NCI-H2029 treated with DMSO at 0.1 percent for 48 hours (cell line): ENCODE data around the gene IMPDH1.

Experiments
- DNase-seq: peaks from one replicate; lab custom pipeline; 2025; lab: John Stamatoyannopoulos, UW

The IMPDH1 gene

DNA sequence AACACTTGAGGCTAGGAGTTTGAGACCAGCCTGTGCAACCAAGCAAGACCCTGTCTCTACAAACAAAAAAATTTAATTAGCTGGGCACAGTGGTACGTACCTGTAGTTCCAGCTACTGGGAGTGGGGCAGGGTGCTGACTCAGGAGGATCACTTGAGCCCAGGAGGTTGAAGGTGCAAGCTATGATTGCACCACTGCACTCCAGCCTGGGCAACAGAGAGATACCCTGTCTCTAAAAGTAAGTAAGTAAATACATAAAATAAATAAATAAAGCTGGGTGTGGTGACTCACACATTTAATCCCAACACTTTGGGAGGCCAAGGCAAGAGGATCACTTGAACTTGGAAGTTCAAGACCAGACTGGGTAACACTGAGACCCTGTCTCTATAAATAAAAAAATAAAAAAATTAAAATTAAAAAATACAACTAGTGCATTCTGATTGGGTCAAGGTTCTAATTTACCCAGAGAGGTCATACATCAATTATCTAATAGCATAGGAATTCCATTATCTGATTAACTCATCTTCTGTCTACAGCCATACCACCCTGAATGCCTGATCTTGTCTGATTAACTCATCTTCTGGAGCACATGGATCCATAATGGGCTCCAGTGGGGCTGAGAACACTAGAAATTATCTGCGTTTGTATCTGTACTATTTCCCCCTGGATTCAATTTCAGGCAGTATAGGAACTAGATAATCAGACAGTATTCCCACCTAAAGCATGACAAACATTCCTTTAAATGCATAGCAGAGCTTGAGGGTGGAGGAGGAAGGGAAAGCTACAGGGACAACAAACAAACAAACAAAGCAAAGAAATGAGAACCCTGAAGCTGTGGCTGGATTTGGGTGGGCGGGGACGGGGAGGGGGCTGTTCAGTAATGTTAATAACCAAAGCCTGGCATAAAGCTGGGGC is 24.9 kb upstream of the IMPDH1 start:
- DNase-seq = no peak

- DNase-seq = no peak
Measured at GRCh38 chr7:128431754-128432153, 22.0 kb upstream of the IMPDH1 start.

DNA sequence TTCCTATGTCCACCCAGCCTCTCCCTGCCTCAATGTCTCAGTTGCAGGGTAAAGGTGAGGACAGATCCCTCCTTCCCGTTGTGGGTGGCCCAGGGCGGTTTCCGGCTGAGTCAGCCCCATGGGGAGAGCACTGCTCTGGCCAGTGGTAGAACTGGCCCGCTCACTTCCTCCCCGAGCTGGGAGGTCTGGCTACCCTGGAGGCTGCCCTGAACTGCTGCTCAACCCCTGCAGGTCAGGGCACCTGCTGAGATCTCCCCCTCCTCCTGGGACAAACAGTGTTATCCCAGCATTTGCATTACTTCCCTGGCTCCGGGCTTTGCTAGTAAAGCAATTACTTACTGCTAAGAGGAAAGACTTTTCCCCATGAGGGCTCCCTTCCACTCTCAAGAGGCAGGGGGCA is 21.4 kb upstream of the IMPDH1 start:
- DNase-seq = no peak

DNA sequence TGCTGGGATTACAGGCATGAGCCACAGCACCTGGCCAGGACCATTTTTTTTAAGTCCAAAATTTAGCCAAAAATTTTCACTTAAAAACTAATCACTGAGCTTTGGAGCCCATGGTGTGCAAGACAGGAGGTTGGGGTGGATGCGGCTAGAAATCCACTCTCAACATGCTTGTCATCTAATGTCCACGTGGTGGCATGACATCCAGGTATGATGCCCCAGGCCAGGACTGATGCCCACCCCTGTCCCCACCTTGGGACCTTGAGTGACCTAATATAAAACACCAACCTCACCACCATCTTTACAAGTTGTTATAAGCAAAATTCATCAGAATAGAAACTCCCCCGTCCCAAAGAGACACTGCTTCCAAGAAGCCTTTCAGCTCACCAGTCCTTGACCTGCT is 20.4 kb upstream of the IMPDH1 start:
- no peak for DNase-seq

DNA sequence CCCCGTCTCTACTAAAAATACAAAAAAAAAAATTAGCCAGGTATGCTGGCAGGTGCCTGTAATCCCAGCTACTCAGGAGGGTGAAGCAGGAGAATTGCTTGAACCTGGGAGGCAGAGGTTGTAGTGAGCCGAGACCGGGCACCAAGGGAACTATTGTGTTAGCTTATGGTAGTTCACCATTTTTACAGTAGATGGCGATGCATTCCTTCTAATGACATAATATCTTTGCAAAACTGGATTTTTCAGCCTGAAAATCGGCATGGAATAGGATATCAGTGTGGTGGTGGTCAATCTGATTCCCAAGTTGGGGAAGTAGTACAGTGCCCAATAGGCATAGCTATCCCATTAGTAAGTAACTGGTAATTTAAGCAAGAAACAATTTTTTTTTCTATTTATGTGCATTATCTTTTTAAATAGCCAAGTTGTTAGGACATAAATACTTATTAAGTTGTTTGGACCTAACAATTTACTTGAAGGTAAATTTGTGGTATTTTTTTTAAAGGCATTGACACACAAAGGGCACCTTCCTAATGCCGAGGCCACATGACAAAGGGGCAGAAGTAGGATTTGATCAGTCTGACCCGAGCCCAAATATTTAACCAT is 17.6 kb upstream of the IMPDH1 start:
- peak; percentile 35 for DNase-seq

DNA sequence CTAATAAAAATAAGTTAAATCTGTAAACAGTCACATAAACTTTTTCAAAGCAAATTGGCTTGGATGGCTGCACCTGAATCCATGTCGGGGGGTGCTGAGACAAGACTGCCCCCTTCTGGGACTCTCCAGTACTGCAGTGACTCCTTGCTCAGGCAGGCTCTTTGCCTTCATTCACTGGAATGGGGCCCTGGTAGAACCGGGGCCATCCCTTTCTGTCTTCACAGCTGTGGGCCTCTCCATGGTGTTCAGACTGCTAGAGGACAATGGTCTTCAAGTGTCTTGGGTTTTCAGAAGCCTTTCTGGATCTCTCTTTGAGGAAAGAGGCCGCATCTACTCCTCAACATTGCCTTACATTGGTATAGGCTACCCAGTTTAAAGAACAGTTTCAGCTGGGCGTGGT is 16.1 kb upstream of the IMPDH1 start:
- no peak for DNase-seq

DNA sequence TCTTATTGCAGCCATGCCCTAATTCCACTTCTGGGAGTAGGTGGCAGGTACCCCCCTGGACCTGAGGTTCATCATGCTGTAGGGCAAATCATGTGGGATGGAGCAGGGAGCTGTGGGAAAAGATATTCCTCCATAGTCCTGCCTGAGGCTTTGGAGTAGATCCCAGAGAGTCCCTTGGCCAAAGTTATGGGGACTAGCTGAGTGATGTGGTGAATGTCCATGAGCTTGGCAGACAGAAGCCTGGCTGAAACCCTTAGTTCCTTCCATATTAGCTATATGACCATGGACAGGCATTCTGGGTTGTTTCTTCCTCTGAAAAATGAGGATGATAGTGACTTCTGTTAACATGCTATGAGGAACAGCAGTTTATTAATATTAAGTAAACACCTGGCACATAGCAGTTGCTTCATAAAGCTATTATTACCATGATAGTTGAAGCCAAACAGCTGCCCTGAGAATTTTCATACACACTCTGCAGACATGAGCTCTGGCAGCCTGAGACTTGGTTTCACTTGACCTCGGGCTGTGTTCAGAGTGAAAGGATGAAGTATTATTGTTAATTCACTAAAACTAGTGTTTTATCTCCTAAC is 15.0 kb upstream of the IMPDH1 start:
- no peak for DNase-seq

DNA sequence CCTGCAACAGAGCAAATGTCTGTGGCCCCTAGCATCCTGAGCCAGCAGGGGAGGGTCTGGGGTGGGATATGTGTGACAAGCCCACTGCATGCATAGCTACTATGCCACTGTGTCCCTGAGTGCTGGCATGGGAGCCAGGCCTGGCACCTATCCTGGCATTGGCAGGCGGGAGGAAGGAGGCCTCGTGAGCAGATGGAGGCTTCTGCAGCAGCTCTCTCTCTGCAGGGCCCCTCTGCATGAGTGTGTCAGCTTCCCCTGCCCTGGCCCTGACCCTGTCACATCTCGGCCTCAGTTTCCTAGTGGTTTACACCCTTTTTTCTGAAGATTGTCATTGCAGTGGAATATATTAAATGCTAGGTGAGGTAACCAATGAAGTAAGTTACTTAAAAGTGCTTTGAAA is 13.1 kb upstream of the IMPDH1 start:
- DNase-seq = no peak

- no peak for DNase-seq
Measured at GRCh38 chr7:128422037-128422436, 12.3 kb upstream of the IMPDH1 start.

DNA sequence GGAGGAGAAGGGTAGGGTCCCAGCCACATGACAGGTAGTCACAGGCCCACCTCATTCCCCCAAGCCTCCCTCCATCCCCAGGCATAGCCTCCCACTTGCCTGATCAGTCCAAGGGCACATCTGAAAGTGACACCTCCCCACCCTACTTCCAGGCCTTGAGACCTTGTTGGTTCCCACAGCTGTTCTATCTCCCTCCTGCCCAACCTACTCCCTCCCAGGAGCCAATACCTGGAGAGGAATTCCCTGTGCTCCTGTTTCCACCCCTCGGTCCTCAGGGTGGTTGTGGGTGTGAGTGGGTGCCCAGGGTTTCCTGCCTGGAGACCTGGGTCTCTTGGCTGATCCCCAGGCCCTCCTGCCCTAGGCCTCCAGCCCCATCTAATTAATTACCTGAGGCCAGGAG is 11.6 kb upstream of the IMPDH1 start:
- DNase-seq = no peak

DNA sequence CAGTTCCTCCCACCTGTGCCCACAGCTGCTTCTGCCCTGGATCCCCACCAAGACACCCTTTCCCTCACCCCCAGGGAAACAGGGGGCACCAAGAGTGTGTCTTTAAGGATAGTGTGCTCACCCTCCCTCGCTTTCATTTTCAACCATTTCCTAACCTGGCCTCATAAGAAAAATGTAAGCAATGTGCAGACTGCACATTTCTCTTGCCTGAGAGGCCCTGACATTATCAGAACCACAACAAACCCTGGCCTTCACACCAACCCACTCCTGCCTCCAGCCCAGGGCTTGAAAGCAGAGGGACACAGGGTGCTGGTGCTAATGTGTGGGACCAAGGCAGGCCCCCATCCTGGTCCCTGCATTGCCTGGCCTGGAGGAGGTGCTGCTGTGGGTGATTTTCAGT is 11.0 kb upstream of the IMPDH1 start:
- DNase-seq = no peak

DNA sequence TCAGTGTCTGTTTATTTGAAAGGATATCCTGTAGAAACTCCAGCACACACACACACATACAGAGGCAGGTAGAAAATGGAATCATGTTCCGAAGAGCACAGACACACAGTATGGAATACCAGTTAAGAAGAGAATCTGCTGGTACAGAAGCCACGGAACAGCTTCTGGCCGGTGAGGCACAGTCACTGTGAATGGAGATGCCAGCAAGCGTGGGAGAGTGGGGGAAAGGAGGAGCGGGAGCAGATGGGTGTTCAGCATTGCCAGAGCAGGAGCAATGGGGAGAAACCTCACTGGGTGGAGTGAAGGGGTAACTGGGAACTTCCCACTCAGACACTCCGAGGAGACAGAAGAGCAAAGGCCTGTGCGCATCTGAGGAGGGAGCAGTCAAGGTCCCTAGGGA is 9.5 kb upstream of the IMPDH1 start:
- no peak for DNase-seq

GRCh38 chr7:128417071-128417470 is 7.3 kb upstream of the IMPDH1 start:
- no peak for DNase-seq

DNA sequence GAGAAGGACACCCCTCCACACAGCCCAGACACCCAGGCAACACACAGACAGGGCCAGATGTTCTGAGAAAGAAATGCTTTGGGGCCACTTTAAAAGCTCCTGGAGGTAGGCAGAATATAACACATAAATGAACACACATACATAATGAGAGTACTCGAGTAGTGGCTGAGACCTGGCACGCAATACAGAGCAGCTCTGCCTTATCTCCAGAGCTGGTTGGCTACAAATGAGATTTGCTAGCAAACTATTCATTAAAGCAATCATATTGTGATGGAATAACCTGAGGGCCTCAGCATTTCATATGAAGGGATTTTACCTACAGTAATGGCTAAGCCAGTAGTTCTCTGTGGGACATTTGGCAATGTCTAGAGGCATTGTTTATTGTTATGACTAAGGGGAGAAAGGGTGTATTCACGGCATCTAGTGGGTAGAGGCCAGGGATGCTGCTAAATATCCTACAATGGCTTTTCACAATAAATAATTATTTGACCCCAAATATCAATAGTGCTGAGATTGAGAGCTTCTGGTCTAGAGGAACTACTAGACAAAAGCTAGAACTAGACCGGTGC is 5.5 kb upstream of the IMPDH1 start:
- no peak for DNase-seq

DNA sequence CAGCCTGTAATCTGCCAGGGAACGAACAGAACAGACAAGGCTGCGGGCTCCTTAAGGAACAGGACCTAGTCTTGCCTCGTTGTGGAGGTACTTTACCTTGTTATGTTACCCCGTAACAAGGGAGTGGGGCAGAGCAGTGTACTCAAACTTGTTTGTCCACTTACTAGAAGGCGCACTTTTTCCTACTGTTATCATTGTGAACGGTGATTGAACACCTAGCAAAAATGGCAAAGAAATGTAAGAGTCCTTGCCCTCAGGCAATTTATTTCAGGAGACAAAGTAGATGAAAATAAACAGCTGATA is 620 bp upstream of the IMPDH1 start:
- peak; percentile 20 for DNase-seq

GRCh38 chr7:128408709-128409595 is 830 bp downstream of the IMPDH1 start:
- DNase-seq = no peak

DNA sequence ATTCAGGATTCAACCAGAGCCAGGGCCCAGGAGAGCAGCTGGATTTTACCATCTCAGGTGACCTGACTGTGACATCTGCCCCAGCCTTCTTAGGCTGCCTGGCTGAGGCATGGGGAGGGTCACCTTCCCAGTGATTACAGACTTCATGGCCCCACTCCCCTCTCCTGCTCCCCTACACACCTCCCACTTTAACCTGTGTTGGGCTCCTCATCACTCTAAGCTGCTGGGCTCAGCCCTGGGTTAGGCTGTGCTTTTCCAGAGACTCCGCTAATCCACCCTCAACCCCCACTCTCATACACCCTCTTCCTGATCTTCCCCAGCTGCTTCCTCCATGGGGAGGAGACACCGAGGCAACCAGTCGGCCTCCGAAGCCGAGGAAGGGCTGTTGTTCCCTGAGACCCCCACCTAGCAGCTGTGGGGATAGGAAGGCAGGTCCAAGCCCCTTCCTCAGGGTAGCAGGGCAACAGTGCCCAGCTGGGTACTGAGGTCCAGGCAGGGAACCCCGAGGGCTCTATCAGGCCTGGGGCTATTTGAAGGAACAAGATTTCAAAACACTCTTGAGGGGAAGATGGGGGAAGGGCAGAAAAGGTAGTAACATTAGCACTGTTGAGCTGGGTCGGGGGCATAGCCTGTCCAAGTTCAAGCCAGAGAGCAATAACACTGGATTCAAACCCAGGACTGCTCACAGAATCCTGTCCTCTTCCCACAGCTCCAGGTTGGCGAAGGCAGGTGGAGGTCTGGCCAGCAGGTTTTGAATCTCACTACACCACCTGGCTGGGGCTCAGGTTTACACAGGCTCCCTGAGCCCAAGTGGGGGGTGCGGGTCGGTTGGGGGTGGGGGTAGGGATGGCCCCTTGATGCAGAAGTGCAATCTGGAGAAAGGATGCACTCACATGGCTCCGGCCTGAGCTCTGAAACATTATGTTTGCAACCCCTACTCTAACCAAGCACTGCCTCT is 1.8 kb downstream of the IMPDH1 start:
- no peak for DNase-seq

DNA sequence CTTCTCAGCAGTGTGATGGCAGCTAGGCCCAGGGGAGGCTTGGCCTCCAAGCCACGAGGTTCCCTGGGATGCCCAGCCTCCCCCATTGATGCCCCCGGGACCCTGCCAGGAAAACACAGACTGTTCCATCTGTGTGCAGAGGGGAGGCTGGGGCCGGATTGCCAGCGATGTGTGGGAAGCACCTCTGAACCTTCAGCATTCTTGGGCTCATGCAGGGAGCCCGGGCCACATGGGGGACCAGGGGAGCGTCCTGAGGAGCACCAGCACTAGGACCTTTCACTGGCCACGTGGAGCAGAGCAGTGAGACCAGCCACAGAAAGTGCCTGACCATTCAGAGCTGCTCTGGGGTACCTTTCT is 2.6 kb downstream of the IMPDH1 start:
- no peak for DNase-seq

DNA sequence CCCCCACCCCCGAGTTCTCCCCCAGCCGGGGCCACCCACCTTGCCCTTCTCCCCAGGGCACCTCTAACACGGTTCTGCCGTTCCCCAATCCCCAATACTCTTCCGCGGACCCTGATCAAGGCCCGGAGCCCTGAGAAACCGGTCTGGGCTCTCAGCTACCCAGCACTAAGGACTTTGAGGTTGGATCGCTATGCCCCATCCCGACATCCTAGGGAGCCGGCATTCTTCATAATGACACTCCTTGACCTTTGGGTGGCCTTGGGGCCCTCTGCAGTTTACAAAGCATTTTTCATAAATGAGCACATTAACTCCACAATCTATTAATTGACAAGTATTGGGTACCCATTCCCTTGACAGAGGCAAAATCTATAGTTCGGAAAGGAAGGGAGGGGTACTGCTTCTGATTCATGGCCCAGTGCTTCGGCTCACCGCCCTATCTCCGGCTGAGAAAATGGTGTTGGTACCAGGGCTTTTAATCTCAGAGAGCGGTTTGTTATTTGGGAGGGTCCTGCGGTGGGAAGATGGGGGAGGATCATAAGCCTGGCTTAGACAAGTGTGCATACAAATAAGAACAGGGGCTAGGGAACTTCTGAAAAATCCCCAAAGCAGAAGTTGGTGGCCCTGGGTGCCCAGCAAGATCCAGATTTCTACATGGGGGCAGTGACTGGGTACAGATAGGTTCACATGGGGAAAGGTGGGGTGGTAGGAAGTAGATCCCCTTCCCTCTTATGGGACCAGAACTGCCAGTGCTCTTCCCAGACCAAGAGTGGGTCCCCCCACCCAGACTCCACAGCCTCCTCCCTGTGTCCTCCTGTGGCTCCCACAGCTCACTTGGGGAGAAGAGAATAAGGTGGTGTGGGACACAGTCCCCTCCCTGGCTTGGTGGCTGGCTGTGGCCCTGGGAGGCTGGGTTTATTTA is 3.2 kb downstream of the IMPDH1 start:
- DNase-seq = no peak
